GM12878 (cell line): Measurements from ENCODE around the gene STAM2. TPM values are rescaled to one million over a fixed set of nuclear protein-coding genes. Genes with fewer than 3 reads are reported as not detected.

Experiments used
- ATAC-seq: fragments of 200-7000 bp; cut with Tn5 transposase; 3 replicates; pipeline ENCODE4 v1.9.1; 2020; ENCODE audit warnings: mild to moderate bottlenecking, moderate library complexity
- BruUV-seq: library from RNA; stranded (reverse); fragments of 400-500 nt; replicated peaks from 2 replicates; lab custom pipeline; 2021; lab: Mats Ljungman, UMichigan
- CTCF ChIA-PET: fragments of 300-600 bp; sonication (Branson Sonifier 250); formaldehyde crosslinking; extraction: SDS; loops from one replicate; lab custom pipeline; 2021; ENCODE audit warnings: inconsistent platforms; lab: Yijun Ruan, JAX
- POLR2A ChIA-PET: fragments of 350-600 bp; formaldehyde crosslinking; extraction: SDS; loops from one replicate; lab custom pipeline; 2021; ENCODE audit warnings: inconsistent platforms; lab: Charles Lee
- RAD21 ChIA-PET: fragments of 300-600 bp; sonication (Branson Sonifier 250); formaldehyde crosslinking; loops from one replicate; lab custom pipeline; 2023; ENCODE audit warnings: antibody characterized with exemption; ENCODE audit not compliant: unreplicated experiment; lab: Charles Lee
- SMC1A ChIA-PET: fragments of 300-600 bp; sonication (Branson Sonifier 250); formaldehyde crosslinking; loops from one replicate; lab custom pipeline; 2023; ENCODE audit not compliant: unreplicated experiment, uncharacterized antibody; lab: Charles Lee
- DNase-seq: peaks from one replicate; pipeline ENCODE4 v3.0.0-alpha.2; 2011; ENCODE audit warnings: low read depth, low spot score
- FAIRE-seq: peaks from 3 replicates; lab custom pipeline; 2011; peaks lifted over from hg19 to GRCh38; lab: Jason Lieb, UNC
- H2AFZ ChIP-seq: 2 replicates; pipeline ENCODE4 v1.6.0; 2011; ENCODE audit warnings: low read depth, low read length, control low read depth; ENCODE audit not compliant: control insufficient read depth
- H3K27ac ChIP-seq: 2 replicates; pipeline ENCODE4 v1.5.1; 2011; ENCODE audit warnings: control low read depth; ENCODE audit not compliant: control insufficient read depth, insufficient read depth
- H3K27me3 ChIP-seq, 2 experiments: replicated peaks in 1 of 2; 2 replicates each; pipeline versions ENCODE4 v1.6.0 to v1.6.1; 2011; ENCODE audit warnings: low read length in 1 of 2; ENCODE audit not compliant: control insufficient read depth in 2 of 2, insufficient read depth in 2 of 2
- H3K36me3 ChIP-seq, 2 experiments: 2 replicates each; pipeline ENCODE4 v1.5.1; 2011; ENCODE audit warnings: low read length in 1 of 2; ENCODE audit not compliant: control insufficient read depth in 2 of 2, insufficient read depth in 2 of 2
- H3K4me1 ChIP-seq: 2 replicates; pipeline ENCODE4 v1.6.1; 2011; ENCODE audit warnings: mild to moderate bottlenecking, low read length, moderate library complexity, mixed read lengths; ENCODE audit not compliant: control insufficient read depth, insufficient read depth
- H3K4me2 ChIP-seq: 2 replicates; pipeline ENCODE4 v1.6.0; 2011; ENCODE audit warnings: control low read depth; ENCODE audit not compliant: control insufficient read depth, insufficient read depth
- H3K4me3 ChIP-seq: fragments of 200-600 bp; sonication (generic); 2 replicates; pipeline ENCODE4 v1.5.1; 2016
- H3K79me2 ChIP-seq: 2 replicates; pipeline ENCODE4 v1.6.0; 2011; ENCODE audit warnings: low read length; ENCODE audit not compliant: control insufficient read depth, insufficient read depth
- H3K9ac ChIP-seq: 2 replicates; pipeline ENCODE4 v1.8.0; 2011; ENCODE audit warnings: low read length, control low read depth, mixed read lengths; ENCODE audit not compliant: control insufficient read depth, insufficient read depth
- H3K9me3 ChIP-seq: replicated peaks from 3 replicates; pipeline ENCODE4 v1.5.1; 2011; ENCODE audit warnings: mild to moderate bottlenecking, low read length; ENCODE audit not compliant: control insufficient read depth, insufficient read depth
- H4K20me1 ChIP-seq: 2 replicates; pipeline ENCODE4 v1.6.0; 2011; ENCODE audit not compliant: control insufficient read depth, insufficient read depth
- FOS ChIP-seq: IDR thresholded peaks from 3 replicates; pipeline ENCODE4 v1.6.1; 2011; ENCODE audit warnings: borderline replicate concordance; ENCODE audit not compliant: insufficient read length; ENCODE audit errors: extremely low read depth
- NKRF ChIP-seq: fragments of 450-650 bp; conservative IDR thresholded peaks from 2 replicates; pipeline ENCODE4 v1.6.1; 2017; ENCODE audit warnings: mild to moderate bottlenecking, moderate library complexity
- RBBP5 ChIP-seq: fragments of 200-600 bp; sonication (generic); conservative IDR thresholded peaks from 2 replicates; pipeline ENCODE4 v1.6.1; 2016
- STAT1 ChIP-seq: fragments of 450-650 bp; conservative IDR thresholded peaks from 2 replicates; pipeline ENCODE4 v1.6.1; 2014; ENCODE audit warnings: antibody characterized with exemption, mild to moderate bottlenecking
- WGBS: methylation state at CpG from one replicate; pipeline ENCODE4 v1.1.6; 2016; ENCODE audit warnings: low lambda C conversion rate; ENCODE audit not compliant: insufficient replicate concordance, insufficient coverage; ENCODE audit errors: missing lambda C conversion rate; 5-methylcytosine and 5-hydroxymethylcytosine counted together
- in situ Hi-C: fragments of 300-500 bp; cut with MboI; formaldehyde crosslinking; loops from 9 replicates; pipeline ENCODE4 v1.14.3; 2018; ENCODE audit warnings: mixed read lengths
- intact Hi-C: fragments of 100-400 bp; cut with micrococcal nuclease; formaldehyde crosslinking; loops from one replicate; pipeline ENCODE4 v1.14.2; 2022; ENCODE audit not compliant: unreplicated experiment
- polyA plus RNA-seq, 11 experiments: library from polyadenylated mRNA; depleted of rRNA in 4 of 11; unstranded in 6 of 11; stranded (reverse) in 5 of 11; fragments of >200 nt; fragmentation: Nextera tagmentation in 4 of 11; fragmentation: Illumina TruSeq in 1 of 11; extraction: Ambion mirVana in 4 of 11; extraction: Trizol in 1 of 11; gene quantifications; 1 replicate in 1 of 11; 2 replicates in 10 of 11; pipeline versions ENCODE4 v1.2.1 to v1.2.3, GENCODE V29; 2011 to 2016; ENCODE audit warnings: inconsistent platforms in 2 of 11, missing spikeins in 2 of 11, low read depth in 1 of 11
- total RNA-seq, 4 experiments: library from RNA; depleted of rRNA in 3 of 4; stranded (reverse); fragments of >200 nt in 3 of 4; fragmentation: Illumina TruSeq in 1 of 4; extraction: Trizol in 1 of 4; gene quantifications; 2 replicates each; pipeline versions ENCODE4 v1.2.1 to v1.2.3, GENCODE V29; 2013 to 2021

Gene STAM2
- total and polyA plus RNA-seq, 10 of the 15 experiments (the other 5 are each of a cell fraction or from before 2014, with no cell fraction given), result 4.4 to 21.6 (median 16.2) TPM

- ChIA-PET RAD21 (no interaction called here), CTCF (interaction anchor here (0.7 to 1.0 kb wide), 2 partner anchors 14 to 110 kb away, joined by 3 read pairs; no protein-coding TSS in a partner anchor)
Measured at GRCh38 chr2:152157253-152157652, 18.3 kb downstream of the STAM2 start.

More at GRCh38 chr2:152157253-152157652, 18.3 kb downstream of the STAM2 start:
- intact Hi-C loops, result no loop called here
- ChIA-PET POLR2A (interaction anchor here (1.1 kb wide), 1 partner anchor 9 kb away, joined by 3 read pairs; no protein-coding TSS in a partner anchor), SMC1A (interaction anchor here (1.1 kb wide), 1 partner anchor 121 kb away, joined by 3 read pairs; no protein-coding TSS in a partner anchor)
- no TSS peak for BruUV-seq
- no peak overlapping the region for H3K27ac ChIP-seq
- peaks cover 2% of the 10 kb centered on the region; the same call in 2 of the 3 replicates for H3K9me3 ChIP-seq
- ATAC-seq (no peak), DNase-seq (no peak), FAIRE-seq (no peak)
- no peaks in the 10 kb centered on the region for H4K20me1 ChIP-seq
- 100% methylated on average over 1 of the region's 1 CpG for WGBS
- H3K9ac ChIP-seq, result no peak overlapping the region
- no peak overlapping the region for H3K4me2 ChIP-seq
- H3K4me1 ChIP-seq, result no peaks in the 10 kb centered on the region
- in situ Hi-C loops, result no loop called here
- no peak overlapping the region for H3K4me3 ChIP-seq
- H3K36me3 ChIP-seq, result no peaks in the 10 kb centered on the region; a peak in 1 of 4 replicates
- TF ChIP-seq NKRF, result no peak
- TF ChIP-seq FOS, result no peak
- TF ChIP-seq STAT1, result no peak
- no peak for TF ChIP-seq RBBP5
- H2AFZ ChIP-seq, result no peak overlapping the region
- peaks cover 40% of the 10 kb centered on the region for H3K79me2 ChIP-seq
- no peaks in the 10 kb centered on the region for H3K27me3 ChIP-seq
